ENCODE results near the gene EIF4EBP3. TPM values are rescaled to one million over a fixed set of nuclear protein-coding genes. Genes with fewer than 3 reads are reported as not detected.

EIF4EBP3 gene
- total RNA-seq, 1 donor from 2014 or later = 13.2 TPM

- Mint-ChIP-seq H3K9me3 (ENCODE audit: unreplicated experiment) (peaks cover 3% of the 10 kb centered on the region), H3K4me1 (ENCODE audit: unreplicated experiment) (no peaks in the 10 kb centered on the region), H3K36me3 (ENCODE audit: unreplicated experiment) (peaks cover 52% of the 10 kb centered on the region), H3K27me3 (ENCODE audit: unreplicated experiment) (no peaks in the 10 kb centered on the region), H3K27ac (ENCODE audit: unreplicated experiment) (no peak overlapping the region), H3K4me3 (ENCODE audit: unreplicated experiment) (no peak overlapping the region)
- TF ChIP-seq, protein P1, sequence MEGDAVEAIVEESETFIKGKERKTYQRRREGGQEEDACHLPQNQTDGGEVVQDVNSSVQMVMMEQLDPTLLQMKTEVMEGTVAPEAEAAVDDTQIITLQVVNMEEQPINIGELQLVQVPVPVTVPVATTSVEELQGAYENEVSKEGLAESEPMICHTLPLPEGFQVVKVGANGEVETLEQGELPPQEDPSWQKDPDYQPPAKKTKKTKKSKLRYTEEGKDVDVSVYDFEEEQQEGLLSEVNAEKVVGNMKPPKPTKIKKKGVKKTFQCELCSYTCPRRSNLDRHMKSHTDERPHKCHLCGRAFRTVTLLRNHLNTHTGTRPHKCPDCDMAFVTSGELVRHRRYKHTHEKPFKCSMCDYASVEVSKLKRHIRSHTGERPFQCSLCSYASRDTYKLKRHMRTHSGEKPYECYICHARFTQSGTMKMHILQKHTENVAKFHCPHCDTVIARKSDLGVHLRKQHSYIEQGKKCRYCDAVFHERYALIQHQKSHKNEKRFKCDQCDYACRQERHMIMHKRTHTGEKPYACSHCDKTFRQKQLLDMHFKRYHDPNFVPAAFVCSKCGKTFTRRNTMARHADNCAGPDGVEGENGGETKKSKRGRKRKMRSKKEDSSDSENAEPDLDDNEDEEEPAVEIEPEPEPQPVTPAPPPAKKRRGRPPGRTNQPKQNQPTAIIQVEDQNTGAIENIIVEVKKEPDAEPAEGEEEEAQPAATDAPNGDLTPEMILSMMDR (IDR thresholded peaks at IDR 0.05) = no peak
- no peak for DNase-seq (ENCODE audit: extremely low spot score, unreplicated experiment)
Measured at GRCh38 chr5:140513124-140513523, 34.3 kb upstream of the EIF4EBP3 start.

DNA sequence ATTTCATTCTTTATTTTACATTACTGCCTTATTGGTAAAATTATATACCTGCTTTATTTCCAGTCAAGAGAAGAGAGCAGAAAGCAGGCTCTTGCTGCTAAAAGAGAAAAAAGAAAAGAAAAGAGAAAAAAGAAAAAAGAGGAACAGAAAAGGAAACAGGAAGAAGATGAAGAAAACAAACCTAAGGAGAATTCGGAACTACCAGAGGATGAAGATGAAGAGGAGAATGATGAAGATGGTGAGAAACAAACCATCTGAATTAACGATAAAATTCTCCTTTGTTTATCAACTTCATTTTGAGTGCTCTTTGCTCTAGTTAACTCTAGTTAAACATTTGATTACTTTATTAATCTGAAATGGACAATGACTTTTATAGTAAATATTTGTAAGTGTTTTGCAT lies 23.5 kb upstream of the EIF4EBP3 start:
- DNase-seq (ENCODE audit: extremely low spot score, unreplicated experiment) = no peak
- Mint-ChIP-seq H3K27ac (ENCODE audit: unreplicated experiment) (no peak overlapping the region), H3K27me3 (ENCODE audit: unreplicated experiment) (no peaks in the 10 kb centered on the region), H3K4me3 (ENCODE audit: unreplicated experiment) (no peak overlapping the region), H3K4me1 (ENCODE audit: unreplicated experiment) (no peaks in the 10 kb centered on the region), H3K36me3 (ENCODE audit: unreplicated experiment) (peaks cover 36% of the 10 kb centered on the region), H3K9me3 (ENCODE audit: unreplicated experiment) (no peaks in the 10 kb centered on the region)
- TF ChIP-seq, protein P1 (IDR thresholded peaks at IDR 0.05) = no peak

DNA sequence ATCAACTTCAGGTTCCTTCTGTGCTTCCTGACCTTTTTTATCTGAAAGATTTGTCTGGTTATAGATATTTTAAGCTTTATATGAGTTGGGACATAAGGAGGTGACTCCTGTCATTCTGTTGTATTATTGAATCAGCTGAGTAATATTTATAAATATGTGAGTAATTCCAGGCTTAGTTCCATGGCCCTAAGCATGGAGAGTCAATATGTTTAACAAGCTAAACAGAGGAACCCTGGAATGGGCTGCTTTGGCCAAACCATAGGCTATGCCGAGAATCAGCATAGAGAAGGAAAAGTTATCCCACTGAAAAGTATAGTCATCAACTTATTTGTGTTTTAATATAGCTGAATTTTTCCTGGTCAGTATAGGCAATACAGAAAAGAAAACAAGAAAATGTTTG lies 7.2 kb upstream of the EIF4EBP3 start:
- no peaks in the 10 kb centered on the region for H3K27me3 Mint-ChIP-seq (ENCODE audit: unreplicated experiment)
- H3K27ac Mint-ChIP-seq (ENCODE audit: unreplicated experiment) = no peak overlapping the region
- no peaks in the 10 kb centered on the region for H3K9me3 Mint-ChIP-seq (ENCODE audit: unreplicated experiment)
- H3K4me3 Mint-ChIP-seq (ENCODE audit: unreplicated experiment) = no peak overlapping the region
- TF ChIP-seq, protein P1 (IDR thresholded peaks at IDR 0.05) = no peak
- H3K4me1 Mint-ChIP-seq (ENCODE audit: unreplicated experiment) = no peaks in the 10 kb centered on the region
- DNase-seq (ENCODE audit: extremely low spot score, unreplicated experiment) = no peak
- H3K36me3 Mint-ChIP-seq (ENCODE audit: unreplicated experiment) = peaks cover 45% of the 10 kb centered on the region

DNA sequence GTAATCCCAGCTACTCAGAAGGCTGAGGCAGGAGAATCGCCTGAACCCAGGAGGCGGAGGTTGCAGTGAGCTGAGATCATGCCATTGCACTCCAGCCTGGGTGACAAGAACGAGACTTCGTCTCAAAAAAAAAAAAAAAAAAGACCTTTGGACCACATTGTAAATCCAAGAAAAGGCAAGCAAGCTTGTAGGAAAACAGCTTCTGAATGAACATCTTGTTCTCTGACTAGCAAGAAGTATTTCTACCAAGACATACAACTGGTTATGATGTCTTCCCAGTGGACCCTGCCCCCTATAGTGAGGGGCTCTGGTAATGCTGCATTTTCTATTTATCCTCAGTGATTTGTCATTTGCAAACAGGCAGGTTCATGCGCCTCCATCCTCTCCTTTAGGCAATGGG lies 4.5 kb upstream of the EIF4EBP3 start:
- Mint-ChIP-seq H3K27ac (ENCODE audit: unreplicated experiment) (no peak overlapping the region), H3K36me3 (ENCODE audit: unreplicated experiment) (peaks cover 37% of the 10 kb centered on the region)
- TF ChIP-seq, protein P1 (IDR thresholded peaks at IDR 0.05) = no peak

GRCh38 chr5:140544986-140545385 lies 2.5 kb upstream of the EIF4EBP3 start:
- H3K36me3 Mint-ChIP-seq (ENCODE audit: unreplicated experiment) = peaks cover 32% of the 10 kb centered on the region
- no peaks in the 10 kb centered on the region for H3K27me3 Mint-ChIP-seq (ENCODE audit: unreplicated experiment)
- no peak overlapping the region for H3K27ac Mint-ChIP-seq (ENCODE audit: unreplicated experiment)
- no peak for DNase-seq (ENCODE audit: extremely low spot score, unreplicated experiment)
- TF ChIP-seq, protein P1 (IDR thresholded peaks at IDR 0.05) = no peak
- H3K4me3 Mint-ChIP-seq (ENCODE audit: unreplicated experiment) = no peak overlapping the region
- no peaks in the 10 kb centered on the region for H3K9me3 Mint-ChIP-seq (ENCODE audit: unreplicated experiment)
- peaks cover 33% of the 10 kb centered on the region for H3K4me1 Mint-ChIP-seq (ENCODE audit: unreplicated experiment)

More for the DNA sequence above, 4.5 kb upstream of the EIF4EBP3 start:
- Mint-ChIP-seq H3K9me3 (ENCODE audit: unreplicated experiment) (no peaks in the 10 kb centered on the region), H3K4me1 (ENCODE audit: unreplicated experiment) (peaks cover 17% of the 10 kb centered on the region), H3K4me3 (ENCODE audit: unreplicated experiment) (no peak overlapping the region), H3K27me3 (ENCODE audit: unreplicated experiment) (no peaks in the 10 kb centered on the region)
- no peak for DNase-seq (ENCODE audit: extremely low spot score, unreplicated experiment)

Measured in osteocyte (in vitro differentiated cells).